Keratinocyte (primary cell): ENCODE results near the gene MOB3B.

ENCODE experiments used
- EZH2 ChIP-seq: IDR thresholded peaks from one replicate; pipeline ENCODE4 v1.6.1; 2012; ENCODE audit warnings: inconsistent platforms, mild to moderate bottlenecking, low read length, moderate library complexity
- TF ChIP-seq, protein P1 (sequence below), 3 experiments: IDR thresholded peaks in 1 of 3; conservative IDR thresholded peaks in 1 of 3; optimal IDR thresholded peaks in 1 of 3; 2 replicates in 2 of 3; 3 replicates in 1 of 3; pipeline versions ENCODE3 to v1.5.1; 2011; ENCODE audit warnings: low read length in 3 of 3, mild to moderate bottlenecking in 3 of 3, moderate library complexity in 2 of 3, control low read depth in 1 of 3, inconsistent platforms in 1 of 3; ENCODE audit not compliant: insufficient read depth in 2 of 3; ENCODE audit errors: extremely low read depth in 1 of 3

- TF ChIP-seq, protein P1, sequence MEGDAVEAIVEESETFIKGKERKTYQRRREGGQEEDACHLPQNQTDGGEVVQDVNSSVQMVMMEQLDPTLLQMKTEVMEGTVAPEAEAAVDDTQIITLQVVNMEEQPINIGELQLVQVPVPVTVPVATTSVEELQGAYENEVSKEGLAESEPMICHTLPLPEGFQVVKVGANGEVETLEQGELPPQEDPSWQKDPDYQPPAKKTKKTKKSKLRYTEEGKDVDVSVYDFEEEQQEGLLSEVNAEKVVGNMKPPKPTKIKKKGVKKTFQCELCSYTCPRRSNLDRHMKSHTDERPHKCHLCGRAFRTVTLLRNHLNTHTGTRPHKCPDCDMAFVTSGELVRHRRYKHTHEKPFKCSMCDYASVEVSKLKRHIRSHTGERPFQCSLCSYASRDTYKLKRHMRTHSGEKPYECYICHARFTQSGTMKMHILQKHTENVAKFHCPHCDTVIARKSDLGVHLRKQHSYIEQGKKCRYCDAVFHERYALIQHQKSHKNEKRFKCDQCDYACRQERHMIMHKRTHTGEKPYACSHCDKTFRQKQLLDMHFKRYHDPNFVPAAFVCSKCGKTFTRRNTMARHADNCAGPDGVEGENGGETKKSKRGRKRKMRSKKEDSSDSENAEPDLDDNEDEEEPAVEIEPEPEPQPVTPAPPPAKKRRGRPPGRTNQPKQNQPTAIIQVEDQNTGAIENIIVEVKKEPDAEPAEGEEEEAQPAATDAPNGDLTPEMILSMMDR (optimal IDR thresholded peaks at IDR 0.05 in 1 of 3, IDR thresholded peaks at IDR 0.05 in 1 of 3, conservative IDR thresholded peaks at IDR 0.05 in 1 of 3; ENCODE audit: extremely low read depth in 1 of 3, insufficient read depth in 2 of 3, low read length in 3 of 3) = no peak
- TF ChIP-seq EZH2 = no peak
Measured at GRCh38 chr9:27379311-27380251, 150.0 kb downstream of the MOB3B start.
